Measurements from ENCODE around the gene ALKBH5. TPM values are rescaled to one million over a fixed set of nuclear protein-coding genes. Genes with fewer than 3 reads are reported as not detected.
A peak's percentile ranks its signal among the peaks of the same experiment; 100 is the strongest.

ALKBH5 gene
- 65.7 and 68.3 TPM in 2 replicates for polyA plus RNA-seq (2014; cell fraction: cytosol; rRNA removed)
- polyA plus RNA-seq (2014; cell fraction: nucleus; rRNA removed) = 39.1 and 41.5 TPM in 2 replicates

DNA sequence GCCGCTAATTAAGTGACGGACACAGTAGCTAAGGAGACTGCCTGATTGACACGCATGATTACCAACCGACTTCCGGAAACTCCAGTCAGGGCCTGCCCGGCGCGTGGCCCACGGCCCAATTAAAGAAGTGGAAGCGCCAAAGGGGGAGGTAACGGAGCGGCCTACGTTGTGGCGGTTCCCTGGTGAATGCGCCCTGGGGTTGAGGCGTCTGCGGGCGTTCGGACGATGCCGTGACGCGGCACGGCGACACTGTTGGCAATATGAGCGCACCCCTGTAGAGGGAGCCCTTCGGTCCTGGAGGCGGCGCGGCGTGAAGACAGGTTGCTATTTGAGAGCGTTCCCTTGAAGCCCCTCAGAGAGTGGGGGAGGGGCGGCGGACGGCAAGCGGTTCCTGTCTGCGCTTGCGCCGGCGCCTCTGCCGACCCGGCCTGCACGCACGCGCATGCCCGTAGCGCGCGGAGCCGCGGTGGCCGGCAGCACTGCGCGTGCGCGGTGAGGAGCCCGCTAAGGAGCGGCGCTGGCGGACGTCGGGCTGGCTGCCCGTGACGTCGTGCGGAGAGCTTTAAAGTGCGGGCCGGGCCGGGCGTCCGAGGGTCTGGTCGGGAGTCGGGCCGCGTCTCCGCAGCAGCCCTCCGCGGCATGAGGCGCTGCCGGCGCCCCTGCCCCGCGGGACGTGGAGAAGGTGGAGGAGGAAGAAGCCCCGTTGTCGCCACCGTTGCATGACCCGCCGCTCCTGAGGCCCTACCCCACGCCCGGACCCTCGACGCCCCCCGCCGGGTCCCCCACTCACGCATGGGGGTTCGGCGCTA lies at the start of gene ALKBH5:
Gene ALKBH5 (plus strand): TSS at position 495 of the 809 bp plus-strand sequence. CDS start 416 bp downstream, outside the sequence.
- DNase-seq (ENCODE audit: low spot score) = peak; percentile 100

DNA sequence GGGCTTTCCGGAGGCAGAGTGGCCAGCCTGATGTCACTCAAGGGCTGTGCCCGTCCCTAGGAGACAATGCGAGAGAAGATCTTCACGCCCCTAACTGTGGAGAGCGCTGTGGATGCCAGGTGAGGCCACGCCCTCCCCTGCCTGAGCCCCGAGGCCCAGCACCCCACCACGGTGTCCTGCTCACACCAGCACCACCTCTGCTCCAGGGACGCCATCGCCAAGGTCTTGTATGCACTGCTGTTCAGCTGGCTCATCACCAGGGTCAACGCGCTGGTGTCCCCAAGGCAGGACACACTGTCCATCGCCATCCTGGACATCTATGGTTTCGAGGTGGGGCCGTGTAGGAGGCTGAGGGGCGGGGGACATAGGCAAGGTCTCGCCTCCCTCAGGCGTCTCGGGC lies 47.3 kb upstream of the ALKBH5 start:
- DNase-seq (ENCODE audit: low spot score) = no peak

DNA sequence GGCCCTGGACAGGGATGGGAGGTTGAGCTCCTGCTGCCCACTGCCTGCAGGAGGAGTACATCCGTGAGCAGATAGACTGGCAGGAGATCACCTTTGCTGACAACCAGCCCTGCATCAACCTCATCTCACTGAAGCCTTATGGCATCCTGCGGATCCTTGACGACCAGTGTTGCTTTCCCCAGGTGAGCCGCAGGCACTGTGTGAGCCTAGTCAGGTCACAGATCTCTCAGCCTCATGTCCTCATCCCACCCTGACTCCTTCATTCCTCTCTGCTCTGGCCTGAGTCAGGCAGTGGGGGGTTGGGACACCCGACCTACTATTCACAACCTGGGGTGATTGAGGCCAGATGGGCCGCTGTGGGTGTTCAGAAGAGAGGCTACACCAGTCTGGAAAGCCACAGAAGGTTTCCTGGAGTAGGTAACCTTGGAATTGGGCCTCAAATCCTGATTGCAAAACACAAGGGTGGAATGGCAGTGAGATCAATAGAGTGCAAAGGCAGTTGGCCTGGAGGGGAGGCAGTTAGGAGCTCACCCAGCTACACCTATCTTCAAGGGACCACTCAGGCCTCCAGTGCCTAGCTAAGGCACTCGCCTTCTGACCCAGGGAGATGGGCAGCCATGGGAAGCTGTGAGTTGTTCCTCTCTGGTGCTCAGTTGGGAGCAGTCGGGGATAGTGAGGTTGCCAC lies 45.4 kb upstream of the ALKBH5 start:
- DNase-seq (ENCODE audit: low spot score) = no peak

- no peak for DNase-seq (ENCODE audit: low spot score)
Measured at GRCh38 chr17:18139092-18139491, 44.5 kb upstream of the ALKBH5 start.

DNA sequence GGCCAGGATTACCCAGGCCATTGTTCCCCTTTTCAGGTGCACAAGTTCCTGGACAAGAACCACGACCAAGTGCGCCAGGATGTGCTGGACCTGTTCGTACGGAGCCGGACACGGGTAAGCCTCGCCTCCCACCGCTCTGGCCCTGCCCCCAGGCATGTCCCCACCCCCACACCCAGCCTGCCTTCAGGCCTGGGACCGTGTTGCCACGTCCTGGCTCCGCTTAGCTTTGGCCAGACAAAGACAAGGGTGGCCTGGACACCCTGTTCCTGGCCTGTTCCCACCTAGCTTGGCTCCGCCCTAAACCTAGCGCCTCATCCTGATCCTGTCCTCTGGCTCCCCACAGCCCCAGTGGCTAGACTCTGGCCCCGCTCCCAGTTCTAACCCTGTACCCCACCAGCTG lies 44.1 kb upstream of the ALKBH5 start:
- DNase-seq (ENCODE audit: low spot score) = no peak

DNA sequence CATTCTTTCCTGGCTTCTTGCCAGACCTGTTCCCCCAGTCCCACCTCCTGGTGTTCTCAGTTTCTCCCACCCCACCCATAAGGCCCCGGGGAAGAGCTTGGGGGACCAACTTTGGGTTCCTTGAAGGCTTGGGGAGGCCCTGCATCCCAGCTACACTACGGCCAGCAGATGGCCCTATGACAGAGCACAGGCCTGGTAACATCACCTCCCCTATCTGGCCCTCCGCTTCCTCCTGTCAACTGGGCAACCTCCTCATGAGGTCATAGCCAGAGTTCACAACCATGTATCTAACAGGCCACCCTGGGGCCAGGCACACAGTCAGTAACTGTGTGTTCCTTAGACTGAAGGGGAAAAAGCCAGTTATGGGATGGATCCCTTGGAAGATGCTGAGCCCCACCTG lies 43.7 kb upstream of the ALKBH5 start:
- peak; percentile 43 for DNase-seq (ENCODE audit: low spot score)

DNA sequence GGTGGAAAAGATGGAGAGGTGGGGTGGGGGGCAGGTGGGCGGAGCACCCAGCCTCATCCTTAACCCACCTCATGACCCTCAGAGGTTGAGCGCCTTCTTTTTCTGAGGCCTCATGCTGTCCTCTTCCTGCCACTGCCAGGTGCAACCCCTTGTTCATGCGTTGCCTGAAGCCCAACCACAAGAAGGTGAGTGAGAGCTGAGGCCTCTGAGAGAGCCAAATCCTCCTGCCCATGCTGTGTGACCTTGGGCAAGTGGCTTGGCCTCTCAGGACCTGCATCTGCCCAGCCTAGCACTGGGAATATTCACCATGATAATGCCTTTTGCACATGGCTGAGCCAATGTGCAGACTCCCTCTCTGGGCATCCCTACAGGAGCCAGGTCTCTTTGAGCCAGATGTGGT lies 43.0 kb upstream of the ALKBH5 start:
- DNase-seq (ENCODE audit: low spot score) = no peak

GRCh38 chr17:18141210-18141803 lies 42.3 kb upstream of the ALKBH5 start:
- DNase-seq (ENCODE audit: low spot score) = peak; percentile 57

- DNase-seq (ENCODE audit: low spot score) = no peak
Measured at GRCh38 chr17:18142417-18142816, 41.2 kb upstream of the ALKBH5 start.

GRCh38 chr17:18143044-18143936 lies 40.3 kb upstream of the ALKBH5 start:
- no peak for DNase-seq (ENCODE audit: low spot score)

GRCh38 chr17:18144261-18144660 lies 39.4 kb upstream of the ALKBH5 start:
- no peak for DNase-seq (ENCODE audit: low spot score)

- no peak for DNase-seq (ENCODE audit: low spot score)
Measured at GRCh38 chr17:18144855-18145254, 38.8 kb upstream of the ALKBH5 start.

- no peak for DNase-seq (ENCODE audit: low spot score)
Measured at GRCh38 chr17:18145811-18146210, 37.8 kb upstream of the ALKBH5 start.

GRCh38 chr17:18146259-18146658 lies 37.4 kb upstream of the ALKBH5 start:
- no peak for DNase-seq (ENCODE audit: low spot score)

DNA sequence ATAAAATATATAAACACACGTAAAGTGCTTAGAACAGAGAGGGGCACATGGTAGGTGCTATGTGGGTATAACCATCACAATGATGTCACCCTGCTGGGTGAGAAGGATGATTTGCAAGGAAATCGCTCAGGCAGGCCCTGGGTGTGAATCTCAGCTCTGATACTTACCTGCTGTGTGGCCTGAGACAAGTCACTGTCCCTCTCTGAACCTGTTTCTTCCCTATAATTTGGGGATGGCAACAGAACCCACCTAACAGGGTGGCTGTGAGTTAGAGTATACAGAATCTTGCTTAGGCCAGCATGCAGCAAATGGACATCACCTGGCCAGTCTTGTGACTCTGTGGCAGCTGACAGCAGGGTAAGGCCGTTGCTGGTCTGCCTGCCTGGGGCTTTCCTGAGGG lies 36.6 kb upstream of the ALKBH5 start:
- DNase-seq (ENCODE audit: low spot score) = no peak

DNA sequence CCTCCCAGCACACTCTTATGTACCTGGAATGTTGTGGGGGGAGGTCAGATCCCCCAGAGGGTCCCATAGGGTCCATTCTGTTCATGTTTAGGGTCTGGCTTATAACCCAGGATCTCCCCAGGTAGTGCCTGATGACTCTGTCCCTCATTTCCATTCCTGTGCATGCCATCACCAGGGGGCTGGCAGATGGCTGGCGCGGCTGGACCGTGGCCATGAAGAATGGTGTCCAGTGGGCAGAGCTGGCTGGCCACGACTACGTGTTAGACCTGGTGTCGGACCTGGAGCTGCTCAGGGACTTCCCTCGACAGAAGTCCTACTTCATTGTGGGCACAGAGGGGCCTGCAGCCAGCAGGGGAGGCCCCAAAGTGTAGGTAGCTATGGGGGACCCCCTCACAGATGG lies 35.0 kb upstream of the ALKBH5 start:
- DNase-seq (ENCODE audit: low spot score) = no peak

- no peak for DNase-seq (ENCODE audit: low spot score)
Measured at GRCh38 chr17:18151290-18151689, 32.3 kb upstream of the ALKBH5 start.

GRCh38 chr17:18155179-18155578 lies 28.4 kb upstream of the ALKBH5 start:
- DNase-seq (ENCODE audit: low spot score) = no peak

DNA sequence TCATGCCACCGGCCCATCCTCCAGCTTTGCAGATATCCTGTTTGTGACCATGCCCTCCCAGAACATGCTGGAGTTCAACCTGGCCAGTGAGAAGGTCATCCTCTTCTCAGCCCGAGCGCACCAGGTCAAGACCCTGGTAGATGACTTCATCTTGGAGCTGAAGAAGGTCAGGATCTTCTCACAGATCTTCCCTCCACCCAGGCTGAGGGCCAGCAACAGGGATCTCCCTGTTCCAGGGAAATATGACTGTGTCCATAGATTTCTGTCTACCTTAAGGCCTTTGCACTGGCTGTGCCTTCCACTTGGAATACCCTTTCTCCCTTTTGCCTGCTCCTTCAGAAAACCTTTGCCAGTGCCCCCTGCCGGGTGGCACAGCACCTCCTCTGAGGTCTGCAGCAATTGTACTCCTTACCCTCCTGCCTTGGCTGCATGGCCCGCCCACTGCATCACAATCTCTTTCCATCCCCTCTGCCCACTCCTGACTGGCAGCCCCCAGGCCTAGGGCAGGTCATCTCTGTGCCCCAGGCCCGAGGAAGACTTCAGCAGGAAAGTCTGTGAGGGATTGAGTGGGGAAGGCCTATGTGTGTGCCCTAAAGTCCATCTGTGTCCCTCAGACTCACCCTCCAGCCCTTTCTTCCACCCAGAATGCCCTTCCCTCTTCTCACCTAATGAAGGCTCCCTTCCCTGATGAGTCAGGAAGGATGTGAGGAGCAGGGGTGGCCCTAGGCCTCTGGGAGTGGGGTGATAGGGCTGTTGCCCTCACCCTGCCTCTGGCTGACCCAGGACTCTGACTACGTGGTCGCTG lies 27.3 kb upstream of the ALKBH5 start:
- DNase-seq (ENCODE audit: low spot score) = no peak

- no peak for DNase-seq (ENCODE audit: low spot score)
Measured at GRCh38 chr17:18156976-18157280, 26.7 kb upstream of the ALKBH5 start.
